Peyer's patch (tissue), 4 donors: Measurements from ENCODE around the gene IKZF3. TPM values are rescaled to one million over a fixed set of nuclear protein-coding genes. Genes with fewer than 3 reads are reported as not detected.

Experiments used
- DNase-seq, 3 donors: peaks; one replicate each; pipeline ENCODE4 v3.0.0-alpha.2; 2017 to 2019
- H3K27ac ChIP-seq, 4 donors: fragments of 200-600 bp; sonication (generic); one replicate each; pipeline ENCODE4 v1.5.1; 2016 to 2019
- H3K27me3 ChIP-seq, 2 donors: fragments of 200-600 bp; sonication (generic); one replicate each; pipeline ENCODE4 v1.5.1; 2019
- H3K36me3 ChIP-seq, 3 donors: fragments of 200-600 bp; sonication (generic); one replicate each; pipeline ENCODE4 v1.5.1; 2016 to 2019
- H3K4me1 ChIP-seq, 4 donors: fragments of 200-600 bp; sonication (generic); one replicate each; pipeline ENCODE4 v1.5.1; 2016 to 2019
- H3K4me3 ChIP-seq, 4 donors: fragments of 200-600 bp; sonication (generic); 1 replicate in 3 of 4; 2 replicates in 1 of 4; pipeline ENCODE4 v1.5.1; 2016 to 2019; ENCODE audit warnings: mild to moderate bottlenecking in 1 of 4
- H3K9me3 ChIP-seq, 4 donors: fragments of 200-600 bp; sonication (generic); one replicate each; pipeline ENCODE4 v1.5.1; 2016 to 2019; ENCODE audit warnings: mild to moderate bottlenecking in 1 of 4
- CTCF ChIP-seq, 6 experiments: fragments of 450-650 bp in 4 of 6; fragments of 200-600 bp in 2 of 6; sonication (generic) in 1 of 6; IDR thresholded peaks; one replicate each; pipeline ENCODE4 v1.5.1; 2017 to 2019; ENCODE audit warnings: antibody characterized with exemption in 6 of 6, mild to moderate bottlenecking in 3 of 6, moderate library complexity in 1 of 6
- POLR2A ChIP-seq, 2 donors: fragments of 450-650 bp; IDR thresholded peaks; one replicate each; pipeline ENCODE4 v1.5.1; 2017; ENCODE audit warnings: antibody characterized with exemption in 2 of 2, mild to moderate bottlenecking in 2 of 2, moderate library complexity in 2 of 2
- total RNA-seq, 4 donors: library from RNA; depleted of rRNA; stranded (reverse); fragments of >200 nt; gene quantifications; one replicate each; pipeline ENCODE4 v1.1.0, GENCODE V29; 2016

The IKZF3 gene
- total RNA-seq, 4 donors from 2014 or later: 5.4 to 45.4 (median 7.0) TPM

- Histone ChIP-seq H3K27ac (no peak overlapping the region), H3K9me3 (no peaks in the 10 kb centered on the region), H3K4me3 (no peak overlapping the region), H3K4me1 (no peaks in the 10 kb centered on the region), H3K27me3 (no peaks in the 10 kb centered on the region), H3K36me3 (no peaks in the 10 kb centered on the region)
- TF ChIP-seq POLR2A (IDR thresholded peaks at IDR 0.05) (no peak), CTCF (IDR thresholded peaks at IDR 0.05) (no peak)
- DNase-seq: no peak
These were observed 32.5 kb downstream of the IKZF3 start for GRCh38 chr17:39831588-39831987.

- DNase-seq: no peak
- Histone ChIP-seq H3K27me3 (no peaks in the 10 kb centered on the region), H3K27ac (no peak overlapping the region), H3K36me3 (no peaks in the 10 kb centered on the region), H3K4me1 (no peaks in the 10 kb centered on the region), H3K9me3 (peaks cover 0 to 16% (median 4%) of the 10 kb centered on the region in 4 donors), H3K4me3 (no peak overlapping the region)
- no peak for TF ChIP-seq POLR2A (IDR thresholded peaks at IDR 0.05)
- TF ChIP-seq CTCF (IDR thresholded peaks at IDR 0.05): no peak
These were observed 35.7 kb downstream of the IKZF3 start for GRCh38 chr17:39828443-39828842.

DNA sequence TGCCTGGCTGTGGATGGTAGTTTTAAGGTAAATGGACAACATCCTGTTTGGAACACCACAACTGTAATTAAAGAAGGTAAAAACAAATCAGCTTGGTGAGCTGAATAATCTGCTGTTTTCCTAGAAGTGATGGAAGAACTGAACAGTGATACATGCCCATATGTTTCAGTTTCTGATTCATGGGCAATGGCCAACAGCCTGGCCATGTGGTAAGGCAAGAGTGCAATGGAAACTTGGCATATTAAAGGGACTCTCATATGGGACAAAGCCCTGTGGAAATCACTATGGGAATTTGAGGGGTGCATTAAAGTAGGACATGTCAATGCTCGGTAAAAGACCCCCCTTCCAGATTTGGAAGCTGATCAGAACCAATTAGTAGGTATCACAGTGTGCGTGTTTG is 37.8 kb downstream of the IKZF3 start:
- no peaks in the 10 kb centered on the region for H3K4me1 ChIP-seq
- no peak overlapping the region for H3K27ac ChIP-seq
- no peak overlapping the region for H3K4me3 ChIP-seq
- DNase-seq: no peak
- peaks cover 0 to 20% (median 5%) of the 10 kb centered on the region in 4 donors for H3K9me3 ChIP-seq
- TF ChIP-seq CTCF (IDR thresholded peaks at IDR 0.05) (no peak), POLR2A (IDR thresholded peaks at IDR 0.05) (no peak)
- no peaks in the 10 kb centered on the region for H3K27me3 ChIP-seq
- no peaks in the 10 kb centered on the region for H3K36me3 ChIP-seq

- no peak for TF ChIP-seq CTCF (IDR thresholded peaks at IDR 0.05)
- no peak for TF ChIP-seq POLR2A (IDR thresholded peaks at IDR 0.05)
- DNase-seq: no peak
- H3K27me3 ChIP-seq: no peaks in the 10 kb centered on the region
- H3K4me1 ChIP-seq: peaks cover 0 to 10% (median 0%) of the 10 kb centered on the region in 4 donors
- no peak overlapping the region for H3K4me3 ChIP-seq
- no peak overlapping the region for H3K27ac ChIP-seq
- no peaks in the 10 kb centered on the region for H3K36me3 ChIP-seq
- peaks cover 0 to 20% (median 5%) of the 10 kb centered on the region in 4 donors for H3K9me3 ChIP-seq
These were observed 40.6 kb downstream of the IKZF3 start for GRCh38 chr17:39823407-39824054.

DNA sequence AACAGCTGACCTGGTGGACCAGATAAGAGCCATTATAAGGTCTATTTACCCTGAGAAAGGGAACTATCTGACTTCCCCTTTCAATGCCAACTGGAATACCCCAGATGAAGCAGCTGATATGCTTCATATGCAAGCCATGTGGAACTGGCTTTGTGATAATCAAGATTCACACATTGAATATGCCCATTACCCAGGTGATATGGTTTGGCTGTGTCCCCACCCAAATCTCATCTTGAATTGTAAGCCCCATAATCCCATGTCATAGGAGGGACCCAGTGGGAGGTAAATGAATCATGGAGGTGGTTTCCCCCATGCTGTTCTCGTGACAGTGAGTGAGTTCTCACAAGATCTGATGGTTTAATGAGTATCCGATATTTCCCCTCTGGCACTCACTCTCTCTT is 42.1 kb downstream of the IKZF3 start:
- DNase-seq: no peak
- Histone ChIP-seq H3K4me1 (peaks cover 0 to 10% (median 0%) of the 10 kb centered on the region in 4 donors), H3K27me3 (no peaks in the 10 kb centered on the region), H3K4me3 (no peak overlapping the region), H3K36me3 (no peaks in the 10 kb centered on the region), H3K9me3 (peaks cover 0 to 20% (median 5%) of the 10 kb centered on the region in 4 donors), H3K27ac (peak overlapping the region in 1 of 4 donors; percentile 55)
- TF ChIP-seq CTCF (IDR thresholded peaks at IDR 0.05) (no peak), POLR2A (IDR thresholded peaks at IDR 0.05) (no peak)
